Endothelial cell of umbilical vein (primary cell): ENCODE measurements around the gene SYNGR3. TPM values are rescaled to one million over a fixed set of nuclear protein-coding genes. Genes with fewer than 3 reads are reported as not detected.

ENCODE experiments used
- BruUV-seq: library from RNA; stranded (reverse); fragments of 400-500 nt; replicated peaks from 2 replicates; lab custom pipeline; 2021; lab: Mats Ljungman, UMichigan
- CTCF ChIA-PET: fragments of 300-600, 350-600 bp; sonication (Branson Sonifier 250); formaldehyde crosslinking; loops from one replicate; lab custom pipeline; 2021; ENCODE audit warnings: antibody characterized with exemption, inconsistent platforms; lab: Charles Lee
- POLR2A ChIA-PET: fragments of 300-600, 350-600 bp; sonication (Branson Sonifier 250); formaldehyde crosslinking; loops from one replicate; lab custom pipeline; 2021; ENCODE audit warnings: antibody characterized with exemption, inconsistent platforms; lab: Charles Lee
- DNase-seq: peaks from one replicate; pipeline ENCODE4 v3.0.0-alpha.2; 2011; ENCODE audit warnings: low read depth, low spot score
- FAIRE-seq: peaks from 2 replicates; lab custom pipeline; 2011; peaks lifted over from hg19 to GRCh38; lab: Jason Lieb, UNC
- H2AFZ ChIP-seq: 2 replicates; pipeline ENCODE4 v1.6.0; 2012; ENCODE audit warnings: low read depth, low read length, control low read depth, inconsistent platforms
- H3K27ac ChIP-seq: 2 replicates; pipeline ENCODE4 v1.5.1; 2011; ENCODE audit warnings: low read depth, mild to moderate bottlenecking, control low read depth, low read length, moderate library complexity; ENCODE audit not compliant: insufficient read depth
- H3K27me3 ChIP-seq, 2 experiments: 2 replicates each; pipeline versions ENCODE4 v1.6.0 to v1.6.1; 2011; ENCODE audit warnings: low read length in 2 of 2, mixed read lengths in 1 of 2; ENCODE audit not compliant: control insufficient read depth in 2 of 2, insufficient read depth in 2 of 2
- H3K36me3 ChIP-seq, 2 experiments: 2 replicates in 1 of 2; 3 replicates in 1 of 2; pipeline ENCODE4 v1.5.1; 2011; ENCODE audit warnings: low read length in 2 of 2, mild to moderate bottlenecking in 1 of 2, moderate library complexity in 1 of 2; ENCODE audit not compliant: control insufficient read depth in 2 of 2, insufficient read depth in 2 of 2; ENCODE audit errors: extremely low read depth in 1 of 2
- H3K4me1 ChIP-seq: 3 replicates; pipeline ENCODE4 v1.5.1; 2011; ENCODE audit warnings: mild to moderate bottlenecking, low read length; ENCODE audit not compliant: control insufficient read depth, insufficient read depth; ENCODE audit errors: extremely low read depth
- H3K4me2 ChIP-seq: 2 replicates; pipeline ENCODE4 v1.6.1; 2011; ENCODE audit warnings: low read length, control low read depth, mixed read lengths; ENCODE audit not compliant: insufficient read depth
- H3K4me3 ChIP-seq, 3 experiments: fragments of 200-600 bp in 1 of 3; sonication (generic), shearing (Covaris generic) in 1 of 3; replicated peaks in 1 of 3; 2 replicates each; pipeline ENCODE4 v1.5.1; 2011 to 2016; ENCODE audit warnings: control low read depth in 3 of 3, low read length in 3 of 3, mild to moderate bottlenecking in 2 of 3, inconsistent platforms in 1 of 3, low read depth in 1 of 3, moderate library complexity in 1 of 3; ENCODE audit not compliant: insufficient read depth in 1 of 3
- H3K79me2 ChIP-seq: 2 replicates; pipeline ENCODE4 v1.6.0; 2012; ENCODE audit warnings: low read length, inconsistent platforms; ENCODE audit not compliant: control insufficient read depth, insufficient read depth
- H3K9ac ChIP-seq: replicated peaks from 2 replicates; pipeline ENCODE3; 2011; ENCODE audit warnings: low read length, control low read depth; ENCODE audit not compliant: insufficient read depth; ENCODE audit errors: extremely low read depth
- H3K9me1 ChIP-seq: replicated peaks from 3 replicates; pipeline ENCODE4 v1.6.0; 2011; ENCODE audit warnings: mild to moderate bottlenecking, low read length; ENCODE audit not compliant: control insufficient read depth, insufficient read depth; ENCODE audit errors: extremely low read depth
- H3K9me3 ChIP-seq: replicated peaks from 2 replicates; pipeline ENCODE4 v1.5.1; 2012; ENCODE audit warnings: low read length, inconsistent platforms; ENCODE audit not compliant: control insufficient read depth, insufficient read depth
- H4K20me1 ChIP-seq: replicated peaks from 2 replicates; pipeline ENCODE3; 2011; ENCODE audit warnings: mild to moderate bottlenecking, low read length; ENCODE audit not compliant: control insufficient read depth, insufficient read depth; ENCODE audit errors: extremely low read depth
- EZH2 ChIP-seq: IDR thresholded peaks from 2 replicates; pipeline ENCODE4 v1.6.1; 2012; ENCODE audit warnings: borderline replicate concordance, low read depth, mild to moderate bottlenecking, moderate library complexity, low read length, inconsistent platforms; ENCODE audit not compliant: severe bottlenecking
- FOS ChIP-seq: IDR thresholded peaks from 2 replicates; pipeline ENCODE4 v1.6.1; 2011; ENCODE audit warnings: mild to moderate bottlenecking, low read length, moderate library complexity, borderline replicate concordance; ENCODE audit not compliant: insufficient read depth
- GATA2 ChIP-seq: IDR thresholded peaks from 2 replicates; pipeline ENCODE4 v1.7.0; 2011; ENCODE audit warnings: low read depth, mild to moderate bottlenecking, moderate library complexity, mixed read lengths, low read length; ENCODE audit not compliant: insufficient read length, insufficient read depth
- JUN ChIP-seq: IDR thresholded peaks from 2 replicates; pipeline ENCODE4 v1.6.1; 2011; ENCODE audit warnings: borderline replicate concordance, low read depth; ENCODE audit not compliant: insufficient read length, insufficient read depth
- MYC ChIP-seq: IDR thresholded peaks from one replicate; pipeline ENCODE4 v1.6.1; 2011; ENCODE audit warnings: mild to moderate bottlenecking, low read depth, low read length
- POLR2A ChIP-seq: IDR thresholded peaks from 2 replicates; pipeline ENCODE4 v1.6.1; 2012; ENCODE audit warnings: low read depth, mild to moderate bottlenecking, control low read depth, low read length
- POLR2AphosphoS5 ChIP-seq: IDR thresholded peaks from 2 replicates; pipeline ENCODE4 v1.6.1; 2012; ENCODE audit warnings: low read depth, mild to moderate bottlenecking, control low read depth, low read length, moderate library complexity; ENCODE audit not compliant: insufficient read depth
- dilution Hi-C: fragments of 300-500 bp; cut with MboI; formaldehyde crosslinking; loops from one replicate; pipeline ENCODE4 v1.15.0; 2019; ENCODE audit warnings: low sequenced_read_pairs; ENCODE audit not compliant: extremely low pct_ligation_motif_present
- intact Hi-C: fragments of 100-400 bp; cut with micrococcal nuclease; formaldehyde crosslinking; loops from one replicate; pipeline ENCODE4 v1.10.0; 2022
- polyA plus RNA-seq, 4 experiments: library from polyadenylated mRNA; depleted of rRNA in 3 of 4; stranded (reverse) in 3 of 4; unstranded in 1 of 4; fragments of >200 nt; gene quantifications; 2 replicates each; pipeline versions ENCODE4 v1.2.1 to v1.2.3, GENCODE V29; 2011 to 2012; ENCODE audit warnings: missing spikeins in 1 of 4
- total RNA-seq: library from RNA; stranded (reverse); gene quantifications from 2 replicates; pipeline ENCODE4 v1.2.3, GENCODE V29; 2021
- TF ChIP-seq, protein P1 (sequence below): IDR thresholded peaks from 2 replicates; pipeline ENCODE4 v1.6.1; 2011; ENCODE audit not compliant: insufficient read depth, insufficient read length
- TF ChIP-seq, protein P2 (sequence below), 2 donors: IDR thresholded peaks; 1 replicate in 1 of 2; 2 replicates in 1 of 2; pipeline ENCODE4 v1.5.1; 2011; ENCODE audit warnings: low read length in 2 of 2, mild to moderate bottlenecking in 2 of 2, moderate library complexity in 2 of 2, control low read depth in 1 of 2, inconsistent platforms in 1 of 2, low read depth in 1 of 2; ENCODE audit not compliant: insufficient read depth in 1 of 2; ENCODE audit errors: extremely low read depth in 1 of 2

SYNGR3 gene
- total and polyA plus RNA-seq, 2 donors (not counting 3 experiments of a cell fraction or from before 2014, with no cell fraction given), result 0.95 to 1.4 TPM

DNA sequence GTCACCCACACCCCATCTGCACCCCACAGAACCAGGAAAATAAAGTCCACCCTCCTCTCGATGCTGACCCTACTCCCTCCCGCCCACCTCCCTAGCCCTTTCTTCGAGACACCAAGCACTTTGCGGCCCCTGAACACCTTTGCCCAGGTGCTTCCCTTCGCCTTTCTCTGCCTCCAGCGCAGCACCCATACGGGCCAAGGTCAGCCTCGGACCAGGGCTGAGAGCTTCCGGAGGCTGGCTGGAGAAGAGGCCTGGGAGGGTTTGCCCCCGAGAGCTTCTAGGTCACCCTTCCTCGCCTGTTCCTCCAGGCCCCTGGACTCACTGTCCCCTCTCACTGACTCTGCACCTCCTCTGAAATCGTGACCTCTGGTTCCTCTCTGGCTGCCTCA lies 34.3 kb downstream of the SYNGR3 start:
- Histone ChIP-seq H3K4me2 (no peak overlapping the region), H3K4me1 (peaks cover 28% of the 10 kb centered on the region), H3K36me3 (no peaks in the 10 kb centered on the region), H3K9ac (no peak overlapping the region), H4K20me1 (no peaks in the 10 kb centered on the region), H3K27me3 (peaks cover 4 to 11% of the 10 kb centered on the region in 2 experiments), H3K9me1 (no peaks in the 10 kb centered on the region), H3K79me2 (peaks cover 15% of the 10 kb centered on the region), H3K27ac (no peak overlapping the region), H3K9me3 (no peaks in the 10 kb centered on the region), H3K4me3 (no peak overlapping the region), H2AFZ (no peak overlapping the region)
- TF ChIP-seq JUN, result no peak
- no peak for TF ChIP-seq FOS
- no peak for TF ChIP-seq MYC
- TF ChIP-seq, protein P1, sequence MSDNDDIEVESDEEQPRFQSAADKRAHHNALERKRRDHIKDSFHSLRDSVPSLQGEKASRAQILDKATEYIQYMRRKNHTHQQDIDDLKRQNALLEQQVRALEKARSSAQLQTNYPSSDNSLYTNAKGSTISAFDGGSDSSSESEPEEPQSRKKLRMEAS, result no peak
- no peak for TF ChIP-seq POLR2AphosphoS5
- TF ChIP-seq EZH2, result no peak
- TF ChIP-seq GATA2, result no peak
- no peak for TF ChIP-seq POLR2A
- TF ChIP-seq, protein P2, sequence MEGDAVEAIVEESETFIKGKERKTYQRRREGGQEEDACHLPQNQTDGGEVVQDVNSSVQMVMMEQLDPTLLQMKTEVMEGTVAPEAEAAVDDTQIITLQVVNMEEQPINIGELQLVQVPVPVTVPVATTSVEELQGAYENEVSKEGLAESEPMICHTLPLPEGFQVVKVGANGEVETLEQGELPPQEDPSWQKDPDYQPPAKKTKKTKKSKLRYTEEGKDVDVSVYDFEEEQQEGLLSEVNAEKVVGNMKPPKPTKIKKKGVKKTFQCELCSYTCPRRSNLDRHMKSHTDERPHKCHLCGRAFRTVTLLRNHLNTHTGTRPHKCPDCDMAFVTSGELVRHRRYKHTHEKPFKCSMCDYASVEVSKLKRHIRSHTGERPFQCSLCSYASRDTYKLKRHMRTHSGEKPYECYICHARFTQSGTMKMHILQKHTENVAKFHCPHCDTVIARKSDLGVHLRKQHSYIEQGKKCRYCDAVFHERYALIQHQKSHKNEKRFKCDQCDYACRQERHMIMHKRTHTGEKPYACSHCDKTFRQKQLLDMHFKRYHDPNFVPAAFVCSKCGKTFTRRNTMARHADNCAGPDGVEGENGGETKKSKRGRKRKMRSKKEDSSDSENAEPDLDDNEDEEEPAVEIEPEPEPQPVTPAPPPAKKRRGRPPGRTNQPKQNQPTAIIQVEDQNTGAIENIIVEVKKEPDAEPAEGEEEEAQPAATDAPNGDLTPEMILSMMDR (IDR thresholded peaks at IDR 0.05; ENCODE audit: extremely low read depth in 1 of 2, insufficient read depth in 1 of 2, low read depth in 1 of 2, low read length in 2 of 2), result no peak
- no TSS peak for BruUV-seq
- ChIA-PET POLR2A (interaction anchor here (3.1 kb wide), 1 partner anchor 131 kb away, joined by 20 read pairs; the partner anchor contains the start of gene TRAF7), CTCF (interaction anchor here (0.6 to 8.9 kb wide), 12 partner anchors 8 to 443 kb away, joined by 3 to 137 read pairs (median 6); partner anchors contain the start of gene ECI1)
- intact Hi-C loops, result no loop called here
- dilution Hi-C loops, result no loop called here
- peak; percentile 21 for FAIRE-seq
- no peak for DNase-seq
